NCI-H1436 treated with DMSO at 0.1 percent for 48 hours (cell line): Measurements from ENCODE around the gene IMMP1L.
"Not testable (repeated sequence)": the region's sequence is repeated elsewhere in the genome, so short reads cannot be mapped to it uniquely, and the experiment has no call there.

Experiments used
- DNase-seq: peaks from one replicate; lab custom pipeline; 2025; lab: John Stamatoyannopoulos, UW

IMMP1L gene

GRCh38 chr11:31509429-31510345 is at the start of gene IMMP1L, which contains the start of gene ELP4:
IMMP1L (minus strand) TSS chr11:31509622; CDS start chr11:31463276, 46,346 bp downstream.
ELP4 (plus strand) TSS chr11:31509767; CDS start chr11:31509785, 18 bp downstream.
- peak; percentile 94 for DNase-seq

GRCh38 chr11:31558001-31558400 is 48.6 kb upstream of the IMMP1L start:
- no peak for DNase-seq

GRCh38 chr11:31555938-31556337 is 46.5 kb upstream of the IMMP1L start:
- DNase-seq = no peak

GRCh38 chr11:31542862-31543261 is 33.4 kb upstream of the IMMP1L start:
- no peak for DNase-seq

- DNase-seq = no peak
These were observed 26.1 kb upstream of the IMMP1L start for GRCh38 chr11:31535479-31535878.

- DNase-seq = no peak
These were observed 21.9 kb upstream of the IMMP1L start for GRCh38 chr11:31531293-31531692.

- DNase-seq = no peak
These were observed 20.3 kb upstream of the IMMP1L start for GRCh38 chr11:31529701-31530100.

GRCh38 chr11:31529189-31529588 is 19.8 kb upstream of the IMMP1L start:
- DNase-seq = no peak

- DNase-seq = no peak
These were observed 12.2 kb upstream of the IMMP1L start for GRCh38 chr11:31521497-31522150.

- DNase-seq = no peak
These were observed 2.7 kb upstream of the IMMP1L start for GRCh38 chr11:31512117-31512516.

- no peak for DNase-seq
These were observed 382 bp downstream of the IMMP1L start for GRCh38 chr11:31509051-31509428.

- DNase-seq = no peak
These were observed 8.9 kb downstream of the IMMP1L start for GRCh38 chr11:31500560-31500959.

GRCh38 chr11:31499576-31500178 is 9.7 kb downstream of the IMMP1L start:
- no peak for DNase-seq

GRCh38 chr11:31493762-31494161 is 15.7 kb downstream of the IMMP1L start:
- DNase-seq = not testable (repeated sequence)

GRCh38 chr11:31493235-31493634 is 16.2 kb downstream of the IMMP1L start:
- no peak for DNase-seq

- DNase-seq = no peak
These were observed 17.0 kb downstream of the IMMP1L start for GRCh38 chr11:31492320-31492913.

GRCh38 chr11:31487848-31488247 is 21.6 kb downstream of the IMMP1L start:
- no peak for DNase-seq

- DNase-seq = no peak
These were observed 24.9 kb downstream of the IMMP1L start for GRCh38 chr11:31484497-31484896.

- no peak for DNase-seq
These were observed 28.5 kb downstream of the IMMP1L start for GRCh38 chr11:31480930-31481329.

- no peak for DNase-seq
These were observed 30.4 kb downstream of the IMMP1L start for GRCh38 chr11:31479066-31479465.

- no peak for DNase-seq
These were observed 31.2 kb downstream of the IMMP1L start for GRCh38 chr11:31478223-31478590.

GRCh38 chr11:31477528-31478222 is 31.7 kb downstream of the IMMP1L start:
- DNase-seq = no peak
